Measurements from ENCODE around the gene SNX32.

DNA sequence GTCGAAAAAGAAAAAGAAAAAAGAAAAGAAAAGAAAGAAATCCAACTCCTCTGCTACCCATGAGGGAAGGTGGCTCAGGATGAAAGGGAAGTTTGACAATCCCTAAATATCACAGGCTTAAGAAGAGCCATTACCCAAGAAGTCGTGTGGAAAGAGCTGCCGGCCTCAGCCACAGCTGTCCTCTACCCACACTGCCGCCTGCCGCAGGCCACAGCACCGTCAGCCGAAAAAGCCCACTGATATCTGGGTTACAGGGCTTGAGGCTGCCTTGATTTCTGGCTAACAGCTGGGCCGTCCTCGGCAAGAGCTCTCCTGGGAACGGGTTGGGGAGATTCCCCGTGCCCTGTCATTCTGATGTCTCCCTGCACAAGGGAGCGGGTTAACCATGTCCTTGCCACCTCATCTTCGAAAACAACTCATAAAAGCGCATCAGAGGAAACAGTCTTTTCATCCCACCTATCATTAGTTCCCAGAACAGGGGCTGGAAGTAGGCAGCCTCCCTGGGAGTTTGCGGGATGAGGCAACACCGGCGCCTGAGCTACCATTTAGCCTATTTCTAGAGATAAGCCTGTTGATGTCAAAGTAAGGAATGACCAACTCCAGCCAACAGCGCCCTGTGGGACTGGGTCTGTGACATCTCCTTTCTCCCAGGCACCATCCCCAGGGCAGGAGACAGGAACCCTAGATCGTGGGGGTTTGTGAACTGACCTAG, 21.8 kb upstream of the SNX32 start:
- TF ChIP-seq, protein P1, sequence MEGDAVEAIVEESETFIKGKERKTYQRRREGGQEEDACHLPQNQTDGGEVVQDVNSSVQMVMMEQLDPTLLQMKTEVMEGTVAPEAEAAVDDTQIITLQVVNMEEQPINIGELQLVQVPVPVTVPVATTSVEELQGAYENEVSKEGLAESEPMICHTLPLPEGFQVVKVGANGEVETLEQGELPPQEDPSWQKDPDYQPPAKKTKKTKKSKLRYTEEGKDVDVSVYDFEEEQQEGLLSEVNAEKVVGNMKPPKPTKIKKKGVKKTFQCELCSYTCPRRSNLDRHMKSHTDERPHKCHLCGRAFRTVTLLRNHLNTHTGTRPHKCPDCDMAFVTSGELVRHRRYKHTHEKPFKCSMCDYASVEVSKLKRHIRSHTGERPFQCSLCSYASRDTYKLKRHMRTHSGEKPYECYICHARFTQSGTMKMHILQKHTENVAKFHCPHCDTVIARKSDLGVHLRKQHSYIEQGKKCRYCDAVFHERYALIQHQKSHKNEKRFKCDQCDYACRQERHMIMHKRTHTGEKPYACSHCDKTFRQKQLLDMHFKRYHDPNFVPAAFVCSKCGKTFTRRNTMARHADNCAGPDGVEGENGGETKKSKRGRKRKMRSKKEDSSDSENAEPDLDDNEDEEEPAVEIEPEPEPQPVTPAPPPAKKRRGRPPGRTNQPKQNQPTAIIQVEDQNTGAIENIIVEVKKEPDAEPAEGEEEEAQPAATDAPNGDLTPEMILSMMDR (optimal IDR thresholded peaks at IDR 0.05 in 1 of 3, IDR thresholded peaks at IDR 0.05 in 1 of 3, conservative IDR thresholded peaks at IDR 0.05 in 1 of 3; ENCODE audit: extremely low read depth in 1 of 3, insufficient read depth in 2 of 3, low read length in 3 of 3) = no peak
- no peak for TF ChIP-seq EZH2 (IDR thresholded peaks at IDR 0.05; ENCODE audit: low read length)

All from keratinocyte (primary cell).